GM18520 (cell line): ENCODE results near the gene MSX1.

Experiments
- ATAC-seq: cut with Tn5 transposase; IDR thresholded peaks from one replicate; pipeline ENCODE4 v1.9.1; 2021; ENCODE audit not compliant: unreplicated experiment

MSX1 gene

DNA sequence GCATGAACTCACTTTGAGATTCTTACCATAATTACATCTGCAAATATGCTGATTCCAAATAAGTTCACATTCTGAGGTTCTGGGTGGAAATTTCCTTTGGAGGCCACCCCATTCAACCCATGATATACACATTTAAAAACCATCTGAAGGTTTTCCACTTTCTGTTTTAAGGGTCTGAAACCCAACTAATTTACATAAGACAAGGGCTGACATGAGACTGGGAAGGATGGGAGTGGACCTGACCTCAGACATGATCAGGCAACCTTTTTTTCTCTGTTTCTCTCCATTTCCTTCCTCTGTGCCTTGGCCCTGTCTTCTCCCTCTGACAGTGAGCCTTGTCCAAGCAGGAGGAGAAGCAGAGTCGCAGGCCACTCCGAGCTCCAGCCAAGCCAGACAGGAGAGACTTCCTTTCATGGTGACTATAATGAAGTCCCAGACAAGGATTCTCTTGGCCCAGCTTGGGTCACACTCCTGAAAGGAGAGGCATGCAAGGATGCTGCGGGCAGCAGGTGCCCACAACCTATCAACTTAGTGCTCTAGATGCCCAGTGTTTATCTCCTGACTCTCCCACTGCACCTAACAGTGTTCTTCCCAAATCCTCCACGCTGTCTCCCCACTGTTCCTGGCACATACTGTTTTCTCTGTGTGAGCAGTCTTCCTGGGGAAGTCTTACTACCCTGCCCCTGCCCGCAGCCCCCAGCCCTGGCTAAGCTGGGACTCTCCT is 39.9 kb downstream of the MSX1 start:
- no peak for ATAC-seq

DNA sequence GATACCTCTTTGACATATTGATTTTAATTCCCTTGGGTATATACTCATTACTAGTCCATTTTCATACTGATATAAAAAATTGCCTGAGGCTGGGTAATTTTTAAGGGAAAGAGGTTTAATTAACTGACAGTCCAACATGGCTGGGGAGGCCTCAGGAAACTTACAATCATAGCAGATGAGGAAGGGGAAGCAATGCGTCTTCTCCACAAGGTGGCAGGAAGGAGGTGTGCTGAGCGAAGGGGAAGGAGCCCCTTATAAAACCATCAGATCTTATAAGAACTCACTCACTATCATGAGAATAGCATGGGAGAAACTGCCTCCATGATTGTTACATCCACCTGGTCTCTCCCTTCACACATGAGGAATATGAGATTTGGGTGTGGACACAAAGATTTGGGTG is 42.4 kb downstream of the MSX1 start:
- no peak for ATAC-seq

DNA sequence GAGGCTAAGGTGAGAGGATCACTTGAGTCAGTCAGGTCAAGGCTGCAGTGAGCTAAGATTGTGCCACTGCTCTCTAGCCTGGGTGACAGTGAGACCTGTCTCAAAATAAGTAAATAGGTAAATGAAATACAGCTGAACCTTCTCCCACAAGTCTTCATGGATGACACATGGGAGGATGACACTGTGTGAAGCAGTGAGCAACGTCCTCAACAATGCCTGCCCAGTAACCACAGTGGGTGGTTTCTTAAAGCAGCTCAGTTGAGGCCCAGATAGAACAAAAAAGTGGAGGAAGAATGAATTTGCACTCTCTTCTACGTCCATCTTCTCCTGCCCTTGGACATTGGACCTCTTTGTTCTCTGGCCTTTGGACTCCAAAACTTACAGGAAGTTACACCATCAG is 52.7 kb downstream of the MSX1 start:
- no peak for ATAC-seq

DNA sequence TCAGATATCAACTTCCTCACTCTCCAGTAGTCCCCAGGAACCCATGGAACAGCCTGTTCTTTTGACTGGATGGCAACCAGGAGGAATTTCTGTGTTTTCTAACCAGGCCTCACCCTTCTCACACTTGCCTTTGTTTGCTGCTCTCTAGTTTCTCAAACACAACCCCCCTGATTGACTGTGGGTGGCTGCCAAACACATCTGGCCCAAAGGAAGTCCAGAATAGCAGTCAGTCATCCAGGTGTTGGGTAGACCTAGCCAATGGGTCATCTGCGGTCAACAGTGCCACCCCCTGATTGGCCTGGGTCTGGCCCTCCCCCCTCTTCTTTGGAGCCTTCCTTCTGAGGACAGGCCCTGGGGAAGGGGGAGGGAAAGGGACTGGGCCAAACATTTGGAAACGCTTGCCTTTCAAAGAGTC is 53.7 kb downstream of the MSX1 start:
- ATAC-seq = no peak
